ENCODE measurements around the gene PIM3.
"Not testable (repeated sequence)": the region's sequence is repeated elsewhere in the genome, so short reads cannot be mapped to it uniquely, and the experiment has no call there.

Gene PIM3

DNA sequence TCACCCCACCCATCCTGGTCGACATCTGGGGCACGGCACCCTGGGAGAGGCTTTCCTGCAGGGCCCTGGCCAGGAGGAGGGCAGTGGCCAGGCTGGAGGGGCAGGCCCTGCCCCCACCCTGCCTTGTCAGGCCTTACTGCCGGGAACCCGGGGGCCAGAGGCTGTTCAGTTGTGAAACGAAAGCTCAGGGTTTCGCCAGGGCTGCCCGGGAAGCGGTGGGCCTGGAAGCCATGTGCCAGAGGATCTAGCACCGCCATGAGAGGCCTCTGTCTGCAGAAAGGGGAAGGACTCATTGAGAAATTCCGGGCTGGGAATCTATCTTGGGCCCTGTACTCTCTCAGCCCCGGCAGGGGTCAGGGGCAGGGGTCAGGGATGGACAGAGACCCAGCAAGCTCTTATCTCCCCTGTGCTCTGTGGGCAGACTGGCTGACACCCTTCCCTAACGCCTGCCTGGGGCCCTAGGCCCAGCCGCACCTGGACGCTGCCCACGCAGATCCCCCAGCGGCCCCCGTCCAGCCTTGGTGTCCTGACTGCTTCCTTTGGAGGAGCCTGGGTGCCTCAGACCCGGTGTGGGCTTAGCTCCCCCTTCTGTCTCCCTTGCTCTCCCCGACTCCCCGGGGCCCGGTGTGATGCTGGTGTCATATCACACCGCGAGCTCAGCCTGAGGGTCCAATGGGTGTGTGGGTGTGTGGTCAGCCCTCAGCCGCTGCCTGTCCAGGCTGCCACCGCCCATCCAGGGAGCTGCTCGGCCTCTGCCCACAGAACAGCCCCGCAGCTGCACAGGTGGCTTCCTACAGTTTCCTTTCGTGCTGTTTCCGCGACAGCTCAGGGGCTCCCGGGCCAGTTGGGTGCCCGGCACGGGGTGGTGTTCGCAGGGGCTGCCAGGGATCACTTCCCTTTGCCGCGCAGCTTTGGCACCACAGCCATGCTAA lies 6.5 kb downstream of the PIM3 start:
- peak in 1 of 2 experiments; percentile 24 for DNase-seq (ENCODE audit: low read depth in 2 of 2)

DNA sequence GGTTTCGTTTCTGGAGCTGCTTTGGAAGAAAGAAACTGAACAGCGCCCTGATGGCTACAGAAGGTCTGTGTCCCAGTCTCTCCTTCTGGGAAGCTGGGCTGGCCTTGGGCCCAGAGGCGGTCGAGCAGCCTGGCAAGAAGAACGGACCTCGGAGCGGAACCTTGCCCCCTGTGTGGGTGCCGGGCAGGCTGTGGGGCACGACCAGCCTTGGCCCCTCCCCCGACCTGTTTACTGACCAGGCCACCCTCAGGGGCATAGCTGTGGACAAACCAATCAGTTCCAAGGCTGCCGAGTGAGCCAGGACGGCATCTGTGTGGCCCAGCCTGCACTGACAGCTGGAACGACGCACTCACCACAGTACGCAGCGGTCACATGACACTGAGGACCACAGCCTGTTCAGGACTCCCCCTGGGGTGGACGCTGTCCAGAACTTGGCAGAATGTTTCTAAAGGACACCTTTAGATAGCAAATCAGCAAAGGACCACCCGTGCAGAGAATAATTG lies 7.2 kb downstream of the PIM3 start:
- no peak for DNase-seq (ENCODE audit: low read depth in 2 of 2)

DNA sequence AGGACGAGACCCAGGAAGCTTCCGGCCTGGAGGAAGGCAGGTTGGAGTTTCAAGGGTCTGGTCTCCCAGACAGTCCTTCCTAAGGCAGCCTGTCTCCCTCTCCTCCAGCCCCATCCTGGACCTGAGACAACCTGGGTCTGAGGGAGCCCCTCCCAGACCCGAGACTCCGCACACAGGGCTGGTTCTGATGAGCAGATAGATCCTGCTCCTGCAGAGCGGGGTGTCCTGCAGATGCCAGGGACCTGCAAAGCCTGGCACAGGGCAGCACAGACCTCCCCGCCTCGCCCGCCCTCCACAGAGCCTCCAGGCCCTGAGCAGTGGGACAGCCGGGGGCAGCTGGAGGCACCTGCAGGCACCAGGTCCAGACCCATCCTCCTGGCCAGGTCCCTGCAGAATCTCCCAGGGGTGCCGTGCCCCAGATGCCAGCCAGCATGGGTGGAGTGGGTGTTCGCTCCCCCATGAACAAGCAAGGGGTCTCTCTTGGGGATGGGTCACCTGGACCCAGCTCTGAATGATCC lies 7.8 kb downstream of the PIM3 start:
- DNase-seq (ENCODE audit: low read depth in 2 of 2), result no peak

DNA sequence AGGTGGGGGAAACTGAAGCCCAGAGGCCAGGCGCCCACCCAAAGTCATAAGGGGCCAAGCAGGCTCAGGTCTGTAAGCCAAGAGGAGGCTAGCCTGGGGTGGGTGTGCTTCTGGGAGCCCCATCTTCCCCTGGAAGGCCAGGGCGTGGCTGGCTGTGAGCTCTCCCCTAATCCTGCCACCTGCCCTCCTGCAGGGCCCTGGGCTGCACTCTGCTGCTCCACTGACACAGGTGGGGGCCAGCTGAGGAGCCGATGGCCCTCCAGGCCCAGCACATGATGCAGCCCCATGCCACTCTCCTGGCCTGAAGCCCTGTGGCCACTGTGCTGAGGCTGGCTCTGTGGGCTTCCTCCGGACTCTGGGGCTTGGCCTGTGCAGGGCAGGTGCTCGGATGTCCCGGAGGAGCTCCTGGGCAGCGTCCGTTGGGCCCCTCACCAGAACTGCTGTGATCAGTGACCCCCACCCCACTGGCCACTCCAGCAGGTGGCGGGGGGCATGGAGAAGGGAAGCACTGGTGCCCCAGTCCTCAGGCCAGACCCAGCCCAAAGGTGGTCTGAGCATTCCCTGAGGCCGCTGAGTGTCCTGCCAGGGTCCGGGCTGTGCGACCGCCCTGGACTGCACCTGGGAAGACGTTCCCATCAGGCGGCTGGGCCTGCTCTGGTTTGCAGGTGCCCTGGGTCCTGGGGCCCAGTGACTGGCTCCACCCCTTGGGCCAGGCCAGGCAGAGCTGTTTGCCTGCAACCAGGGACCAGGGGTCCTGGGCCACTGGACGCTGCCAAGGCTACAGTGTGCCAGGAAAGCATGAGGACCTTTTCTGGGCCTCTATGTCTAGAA lies 8.5 kb downstream of the PIM3 start:
- DNase-seq (ENCODE audit: low read depth in 2 of 2), result no peak

DNA sequence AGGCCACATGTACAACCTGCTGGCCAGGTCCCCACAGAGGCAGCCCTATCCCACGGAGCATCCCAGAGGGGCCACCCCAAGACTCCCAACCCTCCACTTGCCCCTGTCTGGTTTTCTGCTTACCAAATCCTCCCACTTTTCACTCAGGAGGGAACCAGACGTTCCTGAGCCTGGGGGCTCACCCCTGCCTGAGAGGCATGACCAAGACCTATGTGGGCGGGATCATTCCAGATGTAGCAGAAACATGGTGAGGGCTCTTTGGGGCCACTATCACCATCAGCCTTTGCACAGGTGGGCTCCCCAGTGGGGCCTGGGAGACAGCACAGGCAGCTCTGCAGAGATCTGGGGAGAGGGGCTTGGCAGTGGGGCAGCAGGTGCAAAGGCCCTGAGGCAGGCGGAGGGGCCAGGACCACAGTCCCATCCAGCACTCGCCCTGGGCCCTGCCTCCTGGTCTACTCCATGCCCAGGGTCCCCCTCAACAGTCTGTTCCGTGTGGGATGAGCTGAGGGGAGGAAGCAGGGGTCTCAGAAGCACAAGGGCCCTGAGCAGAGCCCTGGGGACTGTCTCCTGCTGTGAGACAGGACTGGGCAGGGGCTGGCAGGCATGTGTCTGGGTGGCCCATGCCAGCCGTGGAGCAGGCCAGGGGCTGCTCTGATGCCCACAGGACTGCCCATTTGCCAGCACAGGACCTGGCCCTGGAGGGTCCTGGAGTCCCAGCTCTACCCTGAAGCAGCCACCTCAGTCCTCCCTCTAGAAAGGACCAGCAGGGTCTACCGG lies 9.4 kb downstream of the PIM3 start:
- DNase-seq (ENCODE audit: low read depth in 2 of 2), result no peak

DNA sequence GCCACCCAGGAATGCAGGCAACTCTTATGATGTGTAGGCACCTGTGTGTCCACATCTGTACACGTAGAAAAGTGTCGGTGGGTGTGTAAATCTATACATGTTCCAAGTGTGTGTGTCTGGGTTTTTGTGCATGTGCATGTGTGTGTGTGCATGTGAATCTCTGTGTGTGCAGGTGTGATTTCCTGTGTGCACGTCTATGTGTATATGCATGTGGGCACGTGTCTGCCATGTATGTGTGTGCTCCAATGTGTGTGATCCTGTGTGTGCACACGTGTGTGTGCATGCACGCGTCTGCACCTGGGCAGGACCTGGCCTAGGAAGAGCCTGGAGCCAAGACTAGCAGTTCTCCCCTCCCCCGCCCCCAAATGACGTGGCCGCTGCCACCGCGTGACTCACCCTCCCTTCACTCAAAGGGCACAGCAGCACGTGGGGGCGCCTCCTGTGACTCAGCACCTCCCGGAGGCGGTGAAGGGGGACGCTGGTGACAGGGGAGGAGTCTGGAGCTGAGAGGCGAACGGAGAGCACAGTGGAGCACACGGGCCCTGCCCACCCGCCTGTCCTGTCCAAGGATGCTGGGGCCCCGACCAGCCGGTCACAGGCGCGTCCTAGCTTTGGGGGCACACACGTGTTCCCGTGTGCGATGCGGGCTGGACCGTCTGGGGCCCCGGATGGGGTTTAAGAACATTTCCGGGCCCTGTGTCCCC lies 10.1 kb downstream of the PIM3 start:
- peak; percentile 91 to 95 for DNase-seq (ENCODE audit: low read depth in 2 of 2)

DNA sequence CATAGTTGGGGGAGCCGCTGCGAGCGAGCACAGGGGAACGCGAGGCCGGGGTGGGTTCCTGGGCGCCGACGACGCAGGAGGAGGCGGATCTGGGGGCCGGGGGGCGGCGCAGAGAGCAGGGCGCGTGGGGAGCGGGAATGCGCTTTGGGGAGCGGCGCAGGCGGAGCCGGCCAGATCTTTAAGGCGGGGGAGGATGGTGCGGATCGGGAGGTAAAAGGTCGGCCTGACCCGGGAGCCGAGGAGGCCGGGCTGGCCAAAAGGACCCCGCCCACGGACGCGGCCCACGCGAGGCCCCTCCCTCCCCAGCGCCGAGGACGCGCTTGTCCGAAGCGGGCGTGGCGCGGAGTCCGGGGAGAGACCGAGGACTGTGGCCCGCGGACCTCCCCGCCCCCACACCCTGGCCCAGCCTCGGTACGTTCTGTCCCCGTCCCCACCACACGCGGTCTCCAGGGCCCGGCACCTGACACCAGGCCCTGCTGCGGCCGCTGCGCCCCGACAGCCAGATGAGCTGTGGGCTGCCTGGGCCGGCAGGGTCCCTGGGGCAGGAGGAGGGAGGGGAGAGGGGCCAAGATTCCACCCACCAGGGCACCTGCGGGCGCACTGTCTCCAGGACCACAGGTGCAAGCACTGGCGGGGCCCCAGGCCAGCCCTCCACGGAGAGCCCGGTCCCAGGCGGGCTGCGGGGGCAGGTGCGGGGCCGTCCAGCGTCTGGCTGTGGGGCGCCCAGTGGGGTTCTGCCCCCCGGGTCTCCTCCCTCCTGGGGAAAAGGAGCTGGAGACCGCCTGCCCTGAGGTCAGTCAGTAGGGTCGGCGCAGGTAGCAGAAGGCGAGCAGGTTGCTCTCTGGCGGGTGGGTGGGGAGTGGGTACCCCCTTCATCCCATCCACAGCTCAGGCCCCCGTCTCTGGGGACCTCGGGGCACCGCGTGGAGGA lies 10.9 kb downstream of the PIM3 start:
- DNase-seq (ENCODE audit: low read depth in 2 of 2), result peak; percentile 59 to 77

DNA sequence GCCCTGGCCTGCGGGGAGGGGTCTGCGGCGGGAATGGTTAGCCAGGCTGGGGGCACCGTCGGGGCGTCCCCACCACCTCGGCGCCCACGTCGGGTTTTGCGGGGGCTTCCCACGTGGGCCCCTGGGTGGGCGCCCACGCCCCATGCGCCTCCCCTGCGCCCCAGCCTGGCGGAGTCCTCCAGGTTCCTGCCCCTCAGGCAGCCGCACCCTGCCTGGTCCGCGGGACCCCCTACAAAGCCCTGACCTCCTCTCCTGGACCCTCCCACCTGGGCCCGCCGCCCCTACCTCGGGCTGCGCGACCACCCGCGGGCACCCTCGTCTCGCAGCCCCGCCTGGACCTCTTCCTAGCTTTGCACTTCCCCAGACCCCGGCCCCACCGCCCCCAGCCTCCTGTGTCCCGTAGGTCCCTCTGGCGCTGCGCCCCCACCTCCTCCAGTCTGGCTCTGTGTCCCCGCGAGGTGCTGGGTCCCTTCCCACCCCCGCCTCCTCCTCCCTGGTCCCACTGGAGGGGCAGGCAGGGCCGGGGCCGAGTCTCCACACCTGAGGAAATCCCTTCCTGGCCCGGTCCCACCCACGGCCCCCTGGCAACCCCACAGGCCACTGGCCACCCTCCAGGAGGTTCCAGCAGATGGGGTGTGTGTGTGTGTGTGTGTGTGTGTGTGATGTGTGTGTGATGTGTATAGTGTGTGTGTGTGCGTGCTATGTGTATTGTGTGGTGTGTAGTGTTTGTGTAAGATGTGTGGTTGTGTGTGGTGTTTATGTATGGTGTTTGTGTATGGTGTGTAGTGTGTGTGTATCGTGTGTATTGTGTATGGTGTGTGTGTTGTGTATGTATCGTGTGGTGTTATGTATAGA lies 11.8 kb downstream of the PIM3 start:
- peak in 1 of 2 experiments; percentile 25 for DNase-seq (ENCODE audit: low read depth in 2 of 2)

DNA sequence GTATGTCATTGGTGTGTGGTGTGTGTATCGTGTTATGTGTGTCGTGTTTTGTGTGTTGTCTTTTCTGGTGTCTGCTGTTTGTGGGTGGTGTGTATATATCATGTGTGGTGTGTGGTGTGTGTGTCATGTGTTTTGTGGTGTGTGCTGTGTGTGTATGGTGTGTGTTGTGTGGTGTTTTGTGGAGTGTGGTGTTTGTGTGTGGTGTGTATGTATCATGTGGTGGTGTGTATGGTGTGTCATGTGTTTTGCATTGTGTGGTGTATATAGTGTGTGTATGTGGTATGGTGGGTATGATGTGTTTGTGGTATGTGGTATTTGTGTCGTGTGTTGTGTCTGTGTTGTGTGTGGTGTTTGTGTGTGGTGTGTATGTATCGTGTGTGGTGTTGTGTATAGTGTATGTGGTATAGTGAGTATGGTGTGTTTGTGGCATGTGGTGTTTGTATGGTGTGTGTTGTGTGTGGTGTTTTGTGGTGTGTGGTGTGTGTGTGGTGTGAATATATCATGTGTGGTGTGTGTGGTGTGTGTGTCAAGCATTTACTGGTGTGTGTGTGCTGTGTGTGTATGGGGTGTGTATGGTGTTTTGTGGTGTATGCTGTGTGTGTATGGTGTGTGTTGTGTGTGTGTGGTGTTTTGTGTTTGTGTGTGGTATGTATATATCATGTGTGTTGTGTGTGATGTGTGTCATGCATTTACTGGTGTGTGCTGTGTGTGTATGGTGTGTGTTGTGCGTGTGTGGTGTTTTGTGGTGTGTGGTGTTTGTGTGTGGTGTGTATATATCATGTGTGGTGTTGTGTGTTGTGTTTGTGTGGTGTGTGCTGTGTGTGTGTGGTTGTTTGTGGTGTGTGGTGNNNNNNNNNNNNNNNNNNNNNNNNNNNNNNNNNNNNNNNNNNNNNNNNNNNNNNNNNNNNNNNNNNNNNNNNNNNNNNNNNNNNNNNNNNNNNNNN lies 12.7 kb downstream of the PIM3 start:
- no peak for DNase-seq (ENCODE audit: low read depth in 2 of 2)

DNA sequence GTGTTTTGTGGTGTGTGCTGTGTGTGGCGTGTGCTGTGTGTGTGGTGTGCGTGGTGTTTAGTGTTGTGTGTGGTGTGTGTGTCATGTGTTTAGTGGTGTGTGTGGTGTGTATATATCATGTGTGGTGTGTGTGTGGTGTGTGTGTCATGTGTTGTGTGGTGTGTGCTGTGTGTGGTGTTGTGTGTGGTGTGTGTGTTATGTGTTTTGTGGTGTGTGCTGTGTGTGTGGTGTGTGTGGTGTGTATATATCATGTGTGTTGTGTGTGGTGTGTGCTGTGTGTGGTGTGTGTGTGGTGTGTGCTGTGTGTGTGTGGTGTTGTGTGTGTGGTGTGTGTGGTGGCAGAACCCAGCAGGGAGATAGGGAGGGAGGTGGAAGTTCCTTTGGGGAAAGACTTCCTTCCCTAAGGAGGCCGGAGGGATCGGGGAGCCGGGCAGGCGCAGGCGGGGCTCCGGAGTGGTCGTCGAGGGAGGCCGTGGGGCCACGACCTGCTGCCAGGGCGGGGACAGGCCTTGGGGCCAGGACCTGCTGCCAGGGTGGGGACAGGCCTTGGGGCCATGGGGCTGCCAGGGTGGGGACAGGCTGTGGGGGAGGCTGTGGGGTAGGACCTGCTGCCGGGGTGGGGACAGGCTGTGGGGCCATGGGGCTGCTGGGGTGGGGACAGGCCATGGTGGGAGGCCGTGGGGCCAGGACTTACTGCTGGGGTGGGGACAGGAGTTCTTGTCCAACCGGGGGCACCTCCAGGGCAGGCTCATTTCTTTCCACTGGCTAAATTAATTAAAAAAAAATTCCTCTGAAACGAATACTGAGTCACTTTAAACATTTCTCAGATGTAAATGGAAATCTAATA lies 15.2 kb downstream of the PIM3 start:
- peak in 1 of 2 experiments; percentile 56 for DNase-seq (ENCODE audit: low read depth in 2 of 2)

DNA sequence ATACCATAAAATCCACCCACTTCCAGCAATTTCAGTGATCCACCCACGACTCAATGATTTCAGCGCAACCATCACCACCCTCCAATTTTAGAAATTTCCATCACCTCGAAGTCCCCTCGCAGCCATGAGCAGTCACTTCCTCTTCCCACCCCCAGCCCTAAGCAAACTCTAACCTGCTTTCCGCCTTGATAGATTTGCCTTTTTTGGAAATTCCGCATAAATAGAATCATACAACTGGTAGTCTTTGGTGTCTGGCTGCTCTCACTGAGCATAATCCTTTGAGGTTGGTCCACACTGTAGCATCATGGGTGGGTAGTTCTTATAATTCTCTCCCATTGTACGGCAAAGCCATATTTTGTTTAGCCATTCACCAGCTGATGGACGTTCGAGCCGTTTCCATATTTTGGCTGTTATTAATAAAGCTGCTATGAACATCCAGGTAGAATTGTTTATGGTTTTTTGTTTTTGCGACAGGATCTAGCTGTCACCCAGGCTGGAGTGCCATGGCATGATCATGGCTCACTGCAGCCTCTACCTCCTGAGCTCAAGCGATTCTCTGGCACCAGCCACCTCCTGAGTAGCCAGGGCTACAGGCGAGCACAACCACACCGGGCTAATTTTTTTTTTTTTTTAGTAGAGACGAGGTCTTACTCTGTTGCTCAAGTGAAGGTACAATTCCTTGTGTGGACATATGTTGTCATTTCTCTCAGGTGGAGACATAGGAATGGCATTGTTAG lies 16.0 kb downstream of the PIM3 start:
- peak in 1 of 2 experiments; percentile 59 for DNase-seq (ENCODE audit: low read depth in 2 of 2)

DNA sequence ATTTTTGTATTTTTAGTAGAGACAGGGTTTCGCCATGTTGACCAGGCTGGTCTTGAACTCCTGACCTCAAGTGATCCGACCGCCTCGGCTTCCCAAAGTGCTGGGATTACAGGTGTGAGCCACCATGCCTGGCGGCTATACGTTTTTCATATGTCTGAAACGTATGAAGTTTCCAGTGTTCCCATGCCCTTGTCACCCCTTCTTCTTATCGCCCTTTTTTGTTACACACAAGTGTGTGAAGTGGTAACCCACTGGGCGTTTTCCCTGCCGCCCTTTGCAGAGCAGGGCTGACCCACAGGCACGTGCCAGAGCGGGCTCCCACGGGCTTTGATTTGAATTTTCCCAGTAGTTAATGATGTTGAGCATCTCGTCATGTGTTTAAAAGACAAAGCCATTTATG lies 17.0 kb downstream of the PIM3 start:
- no peak for DNase-seq (ENCODE audit: low read depth in 2 of 2)

DNA sequence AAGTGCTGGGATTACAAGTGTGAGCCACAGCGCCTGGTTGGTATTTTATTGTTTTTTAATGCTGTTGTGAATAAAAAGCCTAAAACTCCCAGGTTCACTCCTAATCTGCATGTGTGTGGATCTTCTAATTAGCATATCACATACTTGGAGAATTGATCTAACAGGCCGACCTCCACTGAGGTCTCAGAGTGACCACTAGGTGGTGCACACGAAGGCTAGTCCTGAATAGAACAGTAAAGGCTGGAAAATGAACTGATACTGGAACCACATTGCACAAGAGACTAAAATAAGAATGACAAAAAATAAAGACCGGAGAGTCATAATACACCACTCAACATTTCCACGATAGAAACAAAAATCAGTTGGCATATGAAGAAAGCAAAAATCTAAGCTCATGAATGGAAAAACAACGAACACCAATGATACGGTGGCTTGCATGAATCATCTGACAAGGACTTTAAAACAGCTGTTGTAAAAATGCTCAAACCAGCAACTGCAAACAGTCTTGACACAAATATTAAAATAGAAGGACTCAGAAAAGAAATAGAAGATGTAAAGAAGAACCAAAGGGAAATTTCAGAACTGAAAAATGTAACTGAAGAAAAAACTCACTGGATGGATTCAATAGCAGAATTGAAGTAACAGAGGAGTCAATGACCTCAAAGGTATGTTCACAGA lies 19.2 kb downstream of the PIM3 start:
- peak in 1 of 2 experiments; percentile 59 for DNase-seq (ENCODE audit: low read depth in 2 of 2)

DNA sequence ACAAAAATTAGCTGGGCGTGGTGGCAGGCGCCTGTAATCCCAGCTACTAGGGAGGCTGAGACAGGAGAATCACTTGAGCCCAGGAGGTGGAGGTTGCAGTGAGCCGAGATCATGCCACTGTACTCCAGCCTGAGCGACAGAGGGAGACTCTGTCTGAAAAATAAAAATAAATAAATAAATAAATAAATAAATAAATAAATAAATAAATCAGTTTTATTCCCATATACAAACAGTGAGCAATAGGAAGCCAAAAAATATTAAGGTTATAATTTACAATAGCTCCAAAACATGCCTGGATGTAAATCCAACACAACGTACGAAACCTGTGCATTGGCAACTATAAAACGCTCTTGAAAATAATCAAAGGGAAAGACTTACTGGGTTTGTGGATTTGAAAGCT lies 21.2 kb downstream of the PIM3 start:
- DNase-seq (ENCODE audit: low read depth in 2 of 2), result not testable (repeated sequence)

All from stimulated activated CD4-positive, alpha-beta T cell treated with anti-CD3 and anti-CD28 coated beads, Interleukin-12 subunit alpha, Interleukin-12 subunit beta, amount 100 ng/mL, for 24 hours (primary cell).